Measurements from ENCODE around the gene TSEN54. TPM values are rescaled to one million over a fixed set of nuclear protein-coding genes. Genes with fewer than 3 reads are reported as not detected.

Gene TSEN54
- total and polyA plus RNA-seq, 4 donors, result 9.1 to 15.1 (median 12.3) TPM

DNA sequence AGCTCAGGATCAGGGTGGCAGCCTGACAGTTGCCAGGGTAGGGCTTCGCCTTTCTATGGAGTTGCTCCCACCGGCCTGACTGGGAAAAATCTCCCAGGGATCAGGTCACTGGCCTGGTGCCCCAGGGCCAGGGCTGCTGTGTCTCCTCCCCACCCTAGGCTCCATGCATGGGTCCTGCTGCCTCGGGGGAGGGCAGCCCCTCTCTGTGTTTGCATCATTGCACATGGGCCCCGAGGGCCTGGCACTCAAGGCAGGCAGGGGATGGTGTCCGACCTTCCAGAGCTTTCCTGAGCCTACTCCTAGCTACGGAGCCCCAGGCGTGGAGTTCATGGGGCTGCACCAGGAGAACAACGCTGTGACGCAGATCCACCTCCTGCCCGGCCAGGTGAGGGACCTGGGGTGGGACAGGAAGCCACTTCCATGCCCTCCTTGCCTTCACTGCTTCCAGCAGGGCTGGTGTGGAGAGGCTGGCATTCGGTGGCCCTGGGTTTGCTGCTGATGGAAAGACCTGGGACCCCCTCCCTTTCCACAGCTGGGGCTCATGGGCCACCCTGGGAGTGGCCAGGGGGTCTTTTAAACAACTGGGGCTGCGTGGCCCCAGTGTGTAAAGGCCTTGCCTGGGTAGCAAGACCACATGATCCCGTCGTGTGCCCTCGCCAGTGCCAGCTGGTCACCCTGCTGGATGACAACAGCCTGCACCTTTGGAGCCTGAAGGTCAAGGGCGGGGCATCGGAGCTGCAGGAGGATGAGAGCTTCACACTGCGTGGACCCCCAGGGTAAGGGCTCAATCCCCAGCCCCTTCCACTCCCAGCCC is 41.7 kb downstream of the TSEN54 start:
- no peak for DNase-seq (ENCODE audit: low spot score)
- Histone ChIP-seq H3K9me3 (ENCODE audit: control insufficient read depth in 4 of 4, low read length in 3 of 4) (no peaks in the 10 kb centered on the region), H3K4me1 (ENCODE audit: control insufficient read depth in 4 of 4, insufficient read depth in 4 of 4, low read length in 3 of 4) (peaks cover 20 to 55% (median 52%) of the 10 kb centered on the region in 4 donors), H3K27me3 (ENCODE audit: control insufficient read depth in 4 of 4, insufficient read depth in 4 of 4, low read length in 3 of 4) (no peaks in the 10 kb centered on the region), H3K9ac (ENCODE audit: low read depth in 1 of 2, low read length in 2 of 2) (peak overlapping the region in 1 of 2 donors; percentile 17), H3K4me3 (ENCODE audit: low read depth in 1 of 3, low read length in 3 of 3) (peak overlapping the region in 1 of 3 donors; percentile 6), H3K27ac (ENCODE audit: low read depth in 1 of 2, low read length in 2 of 2) (peak overlapping the region; percentile 86 to 91), H3K36me3 (ENCODE audit: control insufficient read depth in 4 of 4, insufficient read depth in 3 of 4, low read depth in 1 of 4, low read length in 3 of 4) (peaks cover under 1 to 3% (median 2%) of the 10 kb centered on the region in 4 donors)
- TF ChIP-seq FOXA1 (IDR thresholded peaks at IDR 0.05) (no peak), RXRA (IDR thresholded peaks at IDR 0.05) (peak; percentile 60 to 89), HNF4G (IDR thresholded peaks at IDR 0.05) (no peak), SP1 (IDR thresholded peaks at IDR 0.05) (no peak), GABPA (IDR thresholded peaks at IDR 0.05 in 1 of 2, conservative IDR thresholded peaks at IDR 0.05 in 1 of 2) (no peak), TAF1 (conservative IDR thresholded peaks at IDR 0.05) (no peak), EGR1 (IDR thresholded peaks at IDR 0.05; ENCODE audit: low read depth in 2 of 2) (no peak), HNF4A (conservative IDR thresholded peaks at IDR 0.05) (peak; percentile 62 to 81), JUND (IDR thresholded peaks at IDR 0.05) (peak in 1 of 2 donors; percentile 32)
- TF ChIP-seq, protein P1, sequence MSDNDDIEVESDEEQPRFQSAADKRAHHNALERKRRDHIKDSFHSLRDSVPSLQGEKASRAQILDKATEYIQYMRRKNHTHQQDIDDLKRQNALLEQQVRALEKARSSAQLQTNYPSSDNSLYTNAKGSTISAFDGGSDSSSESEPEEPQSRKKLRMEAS (IDR thresholded peaks at IDR 0.05), result no peak
- 32% methylated on average over 18 of the region's 18 CpGs for WGBS

DNA sequence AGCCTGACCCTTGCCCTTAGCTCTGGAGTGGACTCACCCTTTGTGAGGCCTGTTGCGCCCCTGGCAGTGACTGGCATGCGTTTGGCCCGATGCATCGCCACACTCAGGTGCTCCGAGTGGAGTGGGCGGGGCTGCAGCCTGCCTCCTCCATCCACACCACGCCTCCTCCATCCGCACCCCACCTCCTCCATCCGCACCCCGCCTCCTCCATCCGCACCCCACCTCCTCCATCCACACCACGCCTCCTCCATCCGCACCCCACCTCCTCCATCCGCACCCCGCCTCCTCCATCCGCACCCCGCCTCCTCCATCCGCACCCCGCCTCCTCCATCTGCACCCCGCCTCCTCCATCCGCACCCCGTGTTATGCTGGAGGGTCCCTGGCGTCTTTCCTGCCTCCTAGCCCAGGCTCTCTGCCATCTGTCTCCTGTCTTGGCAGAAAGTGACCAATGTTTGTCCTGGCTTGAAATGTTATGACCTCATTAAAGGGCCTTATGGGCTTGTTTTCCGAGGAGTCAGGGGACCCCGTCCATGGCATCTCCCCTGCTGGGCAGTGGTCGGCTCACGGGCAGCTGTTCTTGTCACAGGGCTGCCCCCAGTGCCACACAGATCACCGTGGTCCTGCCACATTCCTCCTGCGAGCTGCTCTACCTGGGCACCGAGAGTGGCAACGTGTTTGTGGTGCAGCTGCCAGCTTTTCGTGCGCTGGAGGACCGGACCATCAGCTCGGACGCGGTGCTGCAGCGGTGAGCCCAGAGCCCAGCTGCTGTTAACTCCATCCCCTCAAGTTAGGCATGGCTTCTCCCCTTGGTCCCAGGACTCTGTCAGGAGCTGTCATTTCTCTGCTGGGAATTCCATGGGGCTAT is 42.6 kb downstream of the TSEN54 start:
- Histone ChIP-seq H3K27me3 (ENCODE audit: control insufficient read depth in 4 of 4, insufficient read depth in 4 of 4, low read length in 3 of 4) (no peaks in the 10 kb centered on the region), H3K9me3 (ENCODE audit: control insufficient read depth in 4 of 4, low read length in 3 of 4) (no peaks in the 10 kb centered on the region), H3K9ac (ENCODE audit: low read depth in 1 of 2, low read length in 2 of 2) (no peak overlapping the region), H3K4me1 (ENCODE audit: control insufficient read depth in 4 of 4, insufficient read depth in 4 of 4, low read length in 3 of 4) (peaks cover 20 to 55% (median 52%) of the 10 kb centered on the region in 4 donors), H3K36me3 (ENCODE audit: control insufficient read depth in 4 of 4, insufficient read depth in 3 of 4, low read depth in 1 of 4, low read length in 3 of 4) (peaks cover 1 to 11% (median 10%) of the 10 kb centered on the region in 4 donors), H3K4me3 (ENCODE audit: low read depth in 1 of 3, low read length in 3 of 3) (no peak overlapping the region), H3K27ac (ENCODE audit: low read depth in 1 of 2, low read length in 2 of 2) (peak overlapping the region; percentile 86 to 91)
- DNase-seq (ENCODE audit: low spot score), result peak; percentile 29
- 48% methylated on average over 36 of the region's 38 CpGs for WGBS
- TF ChIP-seq JUND (IDR thresholded peaks at IDR 0.05), result peak in 1 of 2 donors; percentile 3
- no peak for TF ChIP-seq TAF1 (conservative IDR thresholded peaks at IDR 0.05)

DNA sequence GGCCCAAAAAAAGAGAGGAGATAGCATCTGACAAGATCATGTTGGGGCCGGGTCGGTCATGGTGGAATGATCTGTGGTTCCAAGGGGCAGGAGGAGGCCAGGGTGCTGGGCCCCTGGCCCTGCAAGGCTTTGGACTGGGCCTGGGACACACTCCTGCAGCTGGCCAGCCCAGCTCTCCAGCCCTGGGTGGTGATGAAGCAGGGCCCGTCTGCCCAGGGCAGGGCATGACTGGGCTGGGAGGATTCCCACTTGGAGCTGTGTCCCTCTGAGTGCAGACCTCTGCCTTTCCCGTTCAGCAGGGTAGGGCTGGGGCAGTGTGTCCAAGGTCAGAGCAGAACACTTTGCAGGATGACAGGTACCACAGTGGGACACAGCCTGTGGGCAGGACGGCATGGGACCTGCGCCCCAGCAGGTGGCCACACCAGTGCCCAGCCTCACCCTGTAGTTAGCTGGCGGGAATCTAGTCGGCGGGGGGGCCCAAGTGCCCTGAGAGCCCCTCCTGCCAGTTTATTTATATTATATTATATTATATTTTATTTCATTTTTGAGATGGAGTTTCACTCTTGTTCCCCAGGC is 43.7 kb downstream of the TSEN54 start:
- TF ChIP-seq RXRA (IDR thresholded peaks at IDR 0.05) (peak in 1 of 2 donors; percentile 67), HNF4A (conservative IDR thresholded peaks at IDR 0.05) (peak in 1 of 2 donors; percentile 61), EGR1 (IDR thresholded peaks at IDR 0.05; ENCODE audit: low read depth in 2 of 2) (no peak)
- TF ChIP-seq, protein P1 (IDR thresholded peaks at IDR 0.05), result no peak
- DNase-seq (ENCODE audit: low spot score), result peak; percentile 32
- Histone ChIP-seq H3K27me3 (ENCODE audit: control insufficient read depth in 4 of 4, insufficient read depth in 4 of 4, low read length in 3 of 4) (no peaks in the 10 kb centered on the region), H3K4me3 (ENCODE audit: low read depth in 1 of 3, low read length in 3 of 3) (no peak overlapping the region), H3K9me3 (ENCODE audit: control insufficient read depth in 4 of 4, low read length in 3 of 4) (no peaks in the 10 kb centered on the region), H3K36me3 (ENCODE audit: control insufficient read depth in 4 of 4, insufficient read depth in 3 of 4, low read depth in 1 of 4, low read length in 3 of 4) (peaks cover 1 to 23% (median 13%) of the 10 kb centered on the region in 4 donors), H3K27ac (ENCODE audit: low read depth in 1 of 2, low read length in 2 of 2) (peak overlapping the region in 1 of 2 donors; percentile 43), H3K4me1 (ENCODE audit: control insufficient read depth in 4 of 4, insufficient read depth in 4 of 4, low read length in 3 of 4) (peaks cover 20 to 55% (median 52%) of the 10 kb centered on the region in 4 donors), H3K9ac (ENCODE audit: low read depth in 1 of 2, low read length in 2 of 2) (no peak overlapping the region)
- WGBS, result 80% methylated on average over 9 of the region's 9 CpGs
